Activated naive CD4-positive, alpha-beta T cell (primary cell): ENCODE results near the gene COL15A1.
"Not testable (repeated sequence)": the region's sequence is repeated elsewhere in the genome, so short reads cannot be mapped to it uniquely, and the experiment has no call there.

Source experiments
- DNase-seq, 4 experiments: peaks; one replicate each; lab custom pipeline; 2025; lab: John Stamatoyannopoulos, UW

COL15A1 gene

GRCh38 chr9:99079542-99079941 lies 135.8 kb downstream of the COL15A1 start:
- DNase-seq, result no peak

GRCh38 chr9:99083051-99083450 lies 139.3 kb downstream of the COL15A1 start:
- no peak for DNase-seq

- DNase-seq, result no peak
These were observed 142.5 kb downstream of the COL15A1 start for GRCh38 chr9:99085949-99086948.

GRCh38 chr9:99087462-99087861 lies 143.8 kb downstream of the COL15A1 start:
- DNase-seq, result no peak

GRCh38 chr9:99090336-99091130 lies 146.8 kb downstream of the COL15A1 start:
- DNase-seq, result no peak

GRCh38 chr9:99092643-99093491 lies 149.2 kb downstream of the COL15A1 start:
- DNase-seq, result no peak

- no peak for DNase-seq
These were observed 149.7 kb downstream of the COL15A1 start for GRCh38 chr9:99093492-99093791.

GRCh38 chr9:99095565-99095964 lies 151.9 kb downstream of the COL15A1 start:
- DNase-seq, result no peak

GRCh38 chr9:99096409-99096808 lies 152.7 kb downstream of the COL15A1 start:
- no peak for DNase-seq

GRCh38 chr9:99099806-99100585 lies 156.3 kb downstream of the COL15A1 start:
- DNase-seq, result not testable (repeated sequence)

GRCh38 chr9:99101271-99101670 lies 157.6 kb downstream of the COL15A1 start:
- no peak for DNase-seq

- DNase-seq, result no peak
These were observed 158.1 kb downstream of the COL15A1 start for GRCh38 chr9:99101812-99102211.

GRCh38 chr9:99103054-99103895 lies 159.6 kb downstream of the COL15A1 start:
- DNase-seq, result no peak

GRCh38 chr9:99103901-99104458 lies 160.3 kb downstream of the COL15A1 start:
- DNase-seq, result peak in 1 of 4 experiments; percentile 13

GRCh38 chr9:99104459-99105151 lies 160.9 kb downstream of the COL15A1 start, which contains the start of gene TGFBR1:
TSS of gene TGFBR1 (plus strand) at chr9:99105113. CDS start at chr9:99105206, 93 bp downstream.
- peak; percentile 65 to 88 (median 76) for DNase-seq

GRCh38 chr9:99105152-99106043 lies 161.7 kb downstream of the COL15A1 start:
- peak in 1 of 4 experiments; percentile 56 for DNase-seq

- no peak for DNase-seq
These were observed 162.3 kb downstream of the COL15A1 start for GRCh38 chr9:99106044-99106375.

GRCh38 chr9:99107421-99107820 lies 163.7 kb downstream of the COL15A1 start:
- DNase-seq, result no peak
